HL-60 (cell line): ENCODE results near the gene CST9.

Experiments
- CTCF ChIP-seq: IDR thresholded peaks from one replicate; pipeline ENCODE4 v1.5.1; 2011; ENCODE audit warnings: low read length, control low read depth, inconsistent platforms; ENCODE audit not compliant: insufficient read depth
- GABPA ChIP-seq: IDR thresholded peaks from 2 replicates; pipeline ENCODE4 v1.6.1; 2012; ENCODE audit warnings: low read depth

GRCh38 chr20:23614163-23614562, 8.4 kb upstream of the CST9 start:
- TF ChIP-seq CTCF (no peak), GABPA (no peak)
